Activated CD4-positive, alpha-beta memory T cell treated with anti-CD3 and anti-CD28 coated beads for 36 hours (primary cell): Measurements from ENCODE around the gene ATP5F1E. TPM values are rescaled to one million over a fixed set of nuclear protein-coding genes. Genes with fewer than 3 reads are reported as not detected.

Experiments used
- CTCF ChIA-PET: fragments of 350-600 bp; sonication (Branson Sonifier 250); formaldehyde crosslinking; loops from one replicate; lab custom pipeline; 2021; ENCODE audit warnings: antibody characterized with exemption, inconsistent platforms; lab: Charles Lee
- POLR2A ChIA-PET: fragments of 350-600 bp; sonication (Branson Sonifier 250); formaldehyde crosslinking; loops from one replicate; lab custom pipeline; 2021; ENCODE audit warnings: antibody characterized with exemption; lab: Charles Lee
- DNase-seq: peaks from one replicate; pipeline ENCODE4 v3.0.0-alpha.2; 2020
- H3K27ac Mint-ChIP-seq: one replicate; pipeline ENCODE4 v1.8.0; 2021; ENCODE audit warnings: mixed read lengths
- H3K27me3 Mint-ChIP-seq: one replicate; pipeline ENCODE4 v1.8.0; 2021; ENCODE audit warnings: mixed read lengths
- H3K36me3 Mint-ChIP-seq: one replicate; pipeline ENCODE4 v1.8.0; 2021; ENCODE audit warnings: mixed read lengths
- H3K4me1 Mint-ChIP-seq: one replicate; pipeline ENCODE4 v1.8.0; 2021; ENCODE audit warnings: low read depth, mixed read lengths
- H3K4me3 Mint-ChIP-seq: one replicate; pipeline ENCODE4 v1.8.0; 2021; ENCODE audit warnings: mild to moderate bottlenecking, mixed read lengths
- H3K9me3 Mint-ChIP-seq: one replicate; pipeline ENCODE4 v1.8.0; 2021; ENCODE audit warnings: mixed read lengths
- intact Hi-C: fragments of 100-400 bp; cut with micrococcal nuclease; formaldehyde crosslinking; loops from one replicate; pipeline ENCODE4 v1.15.1; 2023
- total RNA-seq, 2 experiments: library from RNA; stranded (reverse); gene quantifications; one replicate each; pipeline ENCODE4 v1.2.3, GENCODE V29; 2021

The ATP5F1E gene
- total RNA-seq, 2 experiments from 2014 or later = 82.2 to 90.4 TPM

DNA sequence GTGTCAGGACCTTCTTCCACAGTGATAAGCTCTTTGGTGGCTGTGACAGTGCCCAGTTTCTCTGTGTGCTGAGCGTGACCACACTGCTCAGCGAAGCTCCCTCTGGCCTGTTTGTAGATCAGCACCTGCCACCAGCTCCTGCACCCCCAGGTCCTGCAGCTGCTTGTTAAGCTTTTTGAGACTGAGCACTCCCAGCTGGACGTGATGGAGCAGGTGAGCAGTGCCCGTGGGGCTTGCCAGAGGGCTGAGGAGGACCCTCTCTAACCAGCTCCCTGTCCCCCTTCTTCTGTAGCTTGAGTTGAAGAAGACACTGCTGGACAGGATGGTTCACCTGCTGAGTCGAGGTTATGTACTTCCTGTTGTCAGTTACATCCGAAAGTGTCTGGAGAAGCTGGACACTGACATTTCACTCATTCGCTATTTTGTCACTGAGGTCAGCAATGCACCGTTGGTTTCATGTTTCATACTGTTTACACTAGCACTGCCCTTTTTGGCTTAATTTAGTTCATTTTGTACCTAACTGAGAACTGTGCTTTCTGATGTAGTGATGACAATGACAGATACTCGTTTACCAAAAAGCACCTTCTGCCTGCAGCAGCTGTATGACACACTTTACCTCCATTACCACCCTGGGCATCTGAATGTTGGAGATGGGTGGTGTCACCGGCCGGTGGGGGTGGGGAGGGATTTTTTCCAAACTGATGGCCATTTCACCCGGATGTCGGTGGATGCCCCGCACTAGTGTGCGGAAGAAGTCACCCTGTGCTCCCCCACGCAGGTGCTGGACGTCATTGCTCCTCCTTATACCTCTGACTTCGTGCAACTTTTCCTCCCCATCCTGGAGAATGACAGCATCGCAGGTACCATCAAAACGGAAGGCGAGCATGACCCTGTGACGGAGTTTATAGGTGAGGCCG, 38.5 kb downstream of the ATP5F1E start:
- DNase-seq = no peak
- peak overlapping the region; percentile 23 for H3K27ac Mint-ChIP-seq
- H3K27me3 Mint-ChIP-seq = no peaks in the 10 kb centered on the region
- H3K4me3 Mint-ChIP-seq = no peak overlapping the region
- H3K36me3 Mint-ChIP-seq = peaks cover 70% of the 10 kb centered on the region
- intact Hi-C loops = no loop called here
- ChIA-PET POLR2A (interaction anchor here (1.0 to 1.3 kb wide), 2 partner anchors 11 to 38 kb away, joined by 3 to 6 read pairs; partner anchors contain the start of gene ATP5F1E), CTCF (interaction anchor here (0.5 to 0.6 kb wide), 2 partner anchors 83 to 580 kb away, joined by 3 to 5 read pairs; no protein-coding TSS in a partner anchor)
- no peaks in the 10 kb centered on the region for H3K4me1 Mint-ChIP-seq
- no peaks in the 10 kb centered on the region for H3K9me3 Mint-ChIP-seq

- no peaks in the 10 kb centered on the region for H3K9me3 Mint-ChIP-seq
- no peak overlapping the region for H3K27ac Mint-ChIP-seq
- H3K4me3 Mint-ChIP-seq = no peak overlapping the region
- intact Hi-C loops = no loop called here
- DNase-seq = no peak
- ChIA-PET POLR2A (interaction anchor here (1.0 to 1.3 kb wide), 2 partner anchors 10 to 39 kb away, joined by 3 to 6 read pairs; partner anchors contain the start of gene ATP5F1E), CTCF (no interaction called here)
- no peaks in the 10 kb centered on the region for H3K4me1 Mint-ChIP-seq
- peaks cover 73% of the 10 kb centered on the region for H3K36me3 Mint-ChIP-seq
- no peaks in the 10 kb centered on the region for H3K27me3 Mint-ChIP-seq
These were observed 39.2 kb downstream of the ATP5F1E start for GRCh38 chr20:58992911-58993310.

DNA sequence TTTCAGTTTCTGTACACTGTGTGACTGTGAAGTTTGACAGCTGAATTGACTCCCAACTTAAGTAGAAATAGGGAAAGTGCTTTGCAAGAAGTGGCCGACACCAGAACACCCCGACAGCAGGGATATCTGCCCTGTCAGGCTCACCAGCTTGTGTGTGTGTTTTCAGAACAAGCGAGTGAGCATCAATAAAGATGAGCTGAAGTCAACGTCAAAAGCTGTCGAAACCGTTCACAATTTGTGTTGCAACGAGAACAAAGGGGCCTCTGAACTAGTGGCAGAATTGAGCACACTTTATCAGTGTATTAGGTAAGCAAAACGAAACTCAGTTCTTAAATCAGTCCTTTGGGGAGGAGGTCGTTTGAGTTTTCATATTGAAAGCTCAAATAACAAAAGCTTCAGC, 40.4 kb downstream of the ATP5F1E start:
- H3K27ac Mint-ChIP-seq = no peak overlapping the region
- POLR2A ChIA-PET = no interaction called here

GRCh38 chr20:58990651-58991445, 41.3 kb downstream of the ATP5F1E start:
- no peak for DNase-seq
- POLR2A ChIA-PET = interaction anchor here (0.8 kb wide), 1 partner anchor 12 kb away, joined by 3 read pairs; no protein-coding TSS in a partner anchor
- Mint-ChIP-seq H3K9me3 (no peaks in the 10 kb centered on the region), H3K36me3 (peaks cover 72% of the 10 kb centered on the region), H3K27me3 (no peaks in the 10 kb centered on the region), H3K4me1 (peaks cover 17% of the 10 kb centered on the region), H3K27ac (no peak overlapping the region), H3K4me3 (no peak overlapping the region)
- intact Hi-C loops = no loop called here
- CTCF ChIA-PET = interaction anchor here (1.0 to 1.1 kb wide), 2 partner anchors 10 to 121 kb away, joined by 3 read pairs; no protein-coding TSS in a partner anchor

More for the DNA sequence above, 40.4 kb downstream of the ATP5F1E start:
- CTCF ChIA-PET = interaction anchor here (1.0 kb wide), 1 partner anchor 9 kb away, joined by 3 read pairs; no protein-coding TSS in a partner anchor
- Mint-ChIP-seq H3K9me3 (no peaks in the 10 kb centered on the region), H3K4me1 (peaks cover 9% of the 10 kb centered on the region), H3K27me3 (no peaks in the 10 kb centered on the region), H3K4me3 (no peak overlapping the region), H3K36me3 (peaks cover 76% of the 10 kb centered on the region)
- intact Hi-C loops = no loop called here
- no peak for DNase-seq

- DNase-seq = no peak
- intact Hi-C loops = no loop called here
- Mint-ChIP-seq H3K4me3 (no peak overlapping the region), H3K4me1 (peaks cover 29% of the 10 kb centered on the region), H3K27me3 (no peaks in the 10 kb centered on the region), H3K36me3 (peaks cover 63% of the 10 kb centered on the region), H3K9me3 (no peaks in the 10 kb centered on the region), H3K27ac (no peak overlapping the region)
- POLR2A ChIA-PET = no interaction called here
- CTCF ChIA-PET = interaction anchor here (1.1 kb wide), 1 partner anchor 119 kb away, joined by 3 read pairs; no protein-coding TSS in a partner anchor
These were observed 42.9 kb downstream of the ATP5F1E start for GRCh38 chr20:58989196-58989595.

GRCh38 chr20:58988565-58988882, 43.6 kb downstream of the ATP5F1E start:
- H3K27ac Mint-ChIP-seq = no peak overlapping the region
- peaks cover 58% of the 10 kb centered on the region for H3K36me3 Mint-ChIP-seq
- no peak overlapping the region for H3K4me3 Mint-ChIP-seq
- DNase-seq = no peak
- ChIA-PET POLR2A (no interaction called here), CTCF (no interaction called here)
- no peaks in the 10 kb centered on the region for H3K27me3 Mint-ChIP-seq
- peaks cover 36% of the 10 kb centered on the region for H3K4me1 Mint-ChIP-seq
- H3K9me3 Mint-ChIP-seq = no peaks in the 10 kb centered on the region
- intact Hi-C loops = no loop called here

DNA sequence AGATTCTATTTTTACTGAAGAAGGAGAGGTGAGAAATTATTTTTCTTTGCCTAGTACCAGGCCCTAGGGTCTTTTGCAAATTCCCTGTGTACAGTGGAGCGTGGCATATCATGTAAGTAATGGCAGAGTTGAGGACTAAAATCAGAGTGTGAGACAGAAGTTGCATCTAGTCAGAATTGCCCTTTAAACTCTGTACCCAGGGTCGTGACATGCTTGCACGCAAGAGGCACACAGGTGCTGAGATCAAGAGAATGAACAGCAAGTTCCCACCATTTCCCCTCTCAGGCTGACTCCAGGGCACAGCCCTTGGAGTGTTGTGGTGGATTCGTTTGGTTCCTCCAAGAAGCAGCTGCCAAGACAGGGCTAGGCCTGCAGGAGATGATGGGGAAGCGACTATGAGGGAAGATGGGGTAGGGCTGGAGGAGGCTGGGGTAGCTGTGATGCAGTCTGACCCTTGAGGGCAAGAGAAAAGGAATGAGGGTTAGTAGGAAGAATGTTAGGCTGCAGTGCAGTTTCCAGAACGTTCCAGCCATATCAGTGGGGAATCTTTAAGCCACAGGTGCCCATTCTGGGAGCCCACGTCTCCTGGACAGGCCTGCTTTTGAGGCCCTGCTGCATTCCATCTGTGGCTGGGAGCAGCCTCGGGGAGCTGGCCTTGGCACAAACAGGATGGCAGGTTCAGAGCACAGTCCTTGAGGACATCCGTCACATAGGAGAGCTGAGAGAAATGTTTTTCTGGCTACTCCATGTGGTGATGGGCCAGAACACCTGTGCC, 44.2 kb downstream of the ATP5F1E start:
- peaks cover 55% of the 10 kb centered on the region for H3K36me3 Mint-ChIP-seq
- no peaks in the 10 kb centered on the region for H3K9me3 Mint-ChIP-seq
- ChIA-PET CTCF (no interaction called here), POLR2A (no interaction called here)
- H3K27ac Mint-ChIP-seq = no peak overlapping the region
- H3K27me3 Mint-ChIP-seq = no peaks in the 10 kb centered on the region
- peaks cover 39% of the 10 kb centered on the region for H3K4me1 Mint-ChIP-seq
- no peak overlapping the region for H3K4me3 Mint-ChIP-seq
- intact Hi-C loops = no loop called here
- peak; percentile 4 for DNase-seq

DNA sequence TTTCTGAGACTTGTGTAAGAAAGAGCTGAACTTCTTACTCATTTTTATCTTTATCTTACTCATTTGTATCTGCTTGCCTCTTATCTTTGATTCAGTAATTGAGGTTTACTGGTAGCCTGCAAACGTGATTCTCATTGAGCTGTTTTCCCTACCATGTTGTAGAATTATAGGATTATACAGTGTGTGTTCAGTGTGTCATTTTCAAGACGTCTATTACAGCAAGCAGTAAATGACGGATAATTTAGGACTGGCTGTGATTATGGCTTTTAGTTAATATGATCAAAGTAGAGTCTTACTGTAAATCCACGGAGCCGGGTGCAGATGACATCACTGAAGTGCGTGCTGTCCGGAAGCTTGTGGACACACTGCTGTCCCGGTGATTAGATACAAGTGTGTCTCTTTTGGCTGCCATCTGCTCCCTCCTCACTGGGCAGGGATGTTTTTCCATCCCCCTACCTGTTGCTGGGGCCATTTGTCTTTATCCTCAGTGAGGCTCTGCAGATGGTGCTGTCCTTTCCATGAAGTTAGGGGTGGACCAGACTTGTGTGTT, 45.1 kb downstream of the ATP5F1E start:
- Mint-ChIP-seq H3K4me3 (no peak overlapping the region), H3K4me1 (peaks cover 48% of the 10 kb centered on the region), H3K27ac (peak overlapping the region; percentile 71), H3K9me3 (no peaks in the 10 kb centered on the region), H3K36me3 (peaks cover 48% of the 10 kb centered on the region), H3K27me3 (no peaks in the 10 kb centered on the region)
- intact Hi-C loops = no loop called here
- POLR2A ChIA-PET = interaction anchor here (0.7 kb wide), 1 partner anchor 98 kb away, joined by 4 read pairs; no protein-coding TSS in a partner anchor
- CTCF ChIA-PET = no interaction called here
- DNase-seq = no peak

DNA sequence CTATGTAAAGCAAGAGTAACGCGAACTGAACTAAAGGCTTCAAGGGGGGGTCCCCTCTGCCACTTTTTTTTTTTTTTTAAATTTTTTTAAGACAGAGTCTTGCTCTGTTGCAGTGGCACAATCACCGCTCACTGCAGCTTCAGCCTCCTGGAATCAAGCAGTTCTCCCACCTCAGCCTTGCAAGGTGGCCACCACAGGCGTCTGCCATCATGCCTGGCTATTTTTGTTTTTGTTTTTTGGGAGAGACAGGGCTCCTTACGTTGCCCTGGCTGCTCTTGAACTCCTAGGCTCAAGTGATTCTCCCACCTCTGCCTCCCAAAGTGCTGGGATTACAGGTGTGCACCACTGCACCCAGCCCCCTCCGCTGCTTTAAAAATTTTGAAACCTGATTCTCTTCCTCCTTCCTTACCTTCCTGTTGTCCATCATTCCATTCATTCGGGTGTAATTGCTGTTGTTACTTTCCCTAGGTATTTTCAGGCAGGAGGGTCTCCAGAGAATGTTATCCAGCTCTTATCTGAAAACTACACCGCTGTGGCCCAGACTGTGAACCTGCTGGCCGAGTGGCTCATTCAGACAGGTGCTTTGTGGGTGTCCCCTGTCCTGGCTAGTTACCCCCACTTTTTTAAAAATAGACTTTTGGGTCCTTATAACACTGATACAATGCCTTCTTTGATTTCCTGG, 45.7 kb downstream of the ATP5F1E start:
- intact Hi-C loops = no loop called here
- peaks cover 50% of the 10 kb centered on the region for H3K4me1 Mint-ChIP-seq
- CTCF ChIA-PET = no interaction called here
- no peaks in the 10 kb centered on the region for H3K9me3 Mint-ChIP-seq
- POLR2A ChIA-PET = interaction anchor here (0.7 kb wide), 1 partner anchor 98 kb away, joined by 4 read pairs; no protein-coding TSS in a partner anchor
- H3K27ac Mint-ChIP-seq = peak overlapping the region; percentile 71
- DNase-seq = no peak
- H3K36me3 Mint-ChIP-seq = peaks cover 45% of the 10 kb centered on the region
- H3K27me3 Mint-ChIP-seq = no peaks in the 10 kb centered on the region
- no peak overlapping the region for H3K4me3 Mint-ChIP-seq

GRCh38 chr20:58985656-58986055, 46.5 kb downstream of the ATP5F1E start:
- ChIA-PET POLR2A (no interaction called here), CTCF (no interaction called here)

More at GRCh38 chr20:58985656-58986055, 46.5 kb downstream of the ATP5F1E start:
- H3K9me3 Mint-ChIP-seq = no peaks in the 10 kb centered on the region
- H3K36me3 Mint-ChIP-seq = peaks cover 38% of the 10 kb centered on the region
- intact Hi-C loops = no loop called here
- H3K27ac Mint-ChIP-seq = no peak overlapping the region
- no peak overlapping the region for H3K4me3 Mint-ChIP-seq
- no peak for DNase-seq
- H3K27me3 Mint-ChIP-seq = no peaks in the 10 kb centered on the region
- peaks cover 50% of the 10 kb centered on the region for H3K4me1 Mint-ChIP-seq
